AG20443 (cell line): ENCODE data around the gene SLC26A1.
A peak's percentile ranks its signal among the peaks of the same experiment; 100 is the strongest.
"Not testable (repeated sequence)": the region's sequence is repeated elsewhere in the genome, so short reads cannot be mapped to it uniquely, and the experiment has no call there.

ENCODE experiments used
- DNase-seq: peaks from one replicate; pipeline ENCODE4 v3.0.0; 2012; ENCODE audit warnings: low spot score, mixed read lengths

SLC26A1 gene

GRCh38 chr4:985123-985830 is 7.9 kb downstream of the SLC26A1 start:
- peak; percentile 84 for DNase-seq

DNA sequence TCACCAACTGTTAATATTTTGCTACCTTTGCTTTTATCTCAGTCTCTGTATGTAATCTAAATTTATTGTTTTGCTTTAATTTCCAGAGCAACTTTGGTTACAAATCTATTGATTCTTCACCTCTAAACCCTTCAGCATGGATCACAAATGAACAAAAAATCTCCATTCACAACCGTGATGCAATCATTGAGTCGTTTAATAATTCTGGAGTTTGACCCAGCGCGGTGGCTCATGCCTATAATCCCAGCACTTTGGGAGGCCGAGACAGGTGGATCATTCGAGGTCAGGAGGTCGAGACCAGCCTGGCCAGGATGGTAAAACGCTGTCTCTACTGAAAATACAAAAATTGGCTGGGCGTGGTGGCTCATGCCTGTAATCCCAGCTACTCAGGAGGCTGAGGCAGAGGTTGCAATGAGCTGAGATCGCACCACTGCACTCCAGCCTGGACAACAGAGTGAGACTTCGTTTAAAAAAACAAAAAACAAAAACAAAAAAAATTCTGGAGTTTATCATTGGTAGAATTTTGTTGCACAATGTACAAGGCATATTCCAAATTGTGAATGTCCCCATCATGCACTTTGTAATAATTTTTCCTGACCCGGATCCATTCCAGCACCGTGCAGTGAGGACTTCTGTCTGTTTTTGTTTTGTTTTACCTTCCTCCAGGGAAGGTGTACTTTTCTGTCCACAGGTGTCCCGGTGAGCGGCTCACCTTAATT is 8.7 kb downstream of the SLC26A1 start:
- DNase-seq = no peak

- no peak for DNase-seq
Observed at GRCh38 chr4:982814-983213, 10.4 kb downstream of the SLC26A1 start.

- no peak for DNase-seq
Observed at GRCh38 chr4:982291-982690, 10.9 kb downstream of the SLC26A1 start.

- no peak for DNase-seq
Observed at GRCh38 chr4:978957-979701, 14.1 kb downstream of the SLC26A1 start.

DNA sequence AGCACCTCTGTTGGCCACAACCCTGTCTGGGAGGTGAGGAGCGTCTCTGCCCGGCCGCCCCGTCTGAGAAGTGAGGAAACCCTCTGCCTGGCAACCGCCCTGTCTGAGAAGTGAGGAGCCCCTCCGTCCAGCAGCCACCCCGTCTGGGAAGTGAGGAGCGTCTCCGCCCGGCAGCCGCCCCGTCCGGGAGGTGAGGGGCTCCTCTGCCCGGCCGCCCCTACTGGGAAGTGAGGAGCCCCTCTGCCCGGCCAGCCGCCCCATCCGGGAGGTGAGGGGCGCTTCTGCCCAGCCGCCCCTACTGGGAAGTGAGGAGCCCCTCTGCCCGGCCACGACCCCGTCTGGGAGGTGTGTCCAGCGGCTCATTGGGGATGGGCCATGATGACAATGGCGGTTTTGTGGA is 17.2 kb downstream of the SLC26A1 start:
- DNase-seq = not testable (repeated sequence)

DNA sequence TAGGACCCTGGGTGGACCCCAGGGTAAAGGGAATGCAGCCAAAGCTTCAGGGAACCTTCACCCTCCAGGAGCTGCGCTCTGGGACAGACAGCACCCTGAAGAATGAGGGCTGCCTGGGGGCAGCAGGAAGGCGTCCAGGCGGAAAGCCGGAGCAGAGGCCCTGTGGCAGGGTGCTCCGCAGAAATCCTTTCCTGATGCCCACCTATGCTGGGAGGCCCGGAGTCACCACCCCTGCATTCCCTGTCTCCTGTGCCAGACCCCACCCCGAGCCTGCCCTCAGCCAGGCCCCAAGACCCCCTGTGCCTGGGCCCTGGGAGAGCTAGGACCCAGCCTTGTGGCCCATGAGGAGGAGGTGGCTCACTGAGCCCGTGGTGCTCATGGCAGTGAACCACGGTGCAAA is 18.5 kb downstream of the SLC26A1 start:
- DNase-seq = no peak

DNA sequence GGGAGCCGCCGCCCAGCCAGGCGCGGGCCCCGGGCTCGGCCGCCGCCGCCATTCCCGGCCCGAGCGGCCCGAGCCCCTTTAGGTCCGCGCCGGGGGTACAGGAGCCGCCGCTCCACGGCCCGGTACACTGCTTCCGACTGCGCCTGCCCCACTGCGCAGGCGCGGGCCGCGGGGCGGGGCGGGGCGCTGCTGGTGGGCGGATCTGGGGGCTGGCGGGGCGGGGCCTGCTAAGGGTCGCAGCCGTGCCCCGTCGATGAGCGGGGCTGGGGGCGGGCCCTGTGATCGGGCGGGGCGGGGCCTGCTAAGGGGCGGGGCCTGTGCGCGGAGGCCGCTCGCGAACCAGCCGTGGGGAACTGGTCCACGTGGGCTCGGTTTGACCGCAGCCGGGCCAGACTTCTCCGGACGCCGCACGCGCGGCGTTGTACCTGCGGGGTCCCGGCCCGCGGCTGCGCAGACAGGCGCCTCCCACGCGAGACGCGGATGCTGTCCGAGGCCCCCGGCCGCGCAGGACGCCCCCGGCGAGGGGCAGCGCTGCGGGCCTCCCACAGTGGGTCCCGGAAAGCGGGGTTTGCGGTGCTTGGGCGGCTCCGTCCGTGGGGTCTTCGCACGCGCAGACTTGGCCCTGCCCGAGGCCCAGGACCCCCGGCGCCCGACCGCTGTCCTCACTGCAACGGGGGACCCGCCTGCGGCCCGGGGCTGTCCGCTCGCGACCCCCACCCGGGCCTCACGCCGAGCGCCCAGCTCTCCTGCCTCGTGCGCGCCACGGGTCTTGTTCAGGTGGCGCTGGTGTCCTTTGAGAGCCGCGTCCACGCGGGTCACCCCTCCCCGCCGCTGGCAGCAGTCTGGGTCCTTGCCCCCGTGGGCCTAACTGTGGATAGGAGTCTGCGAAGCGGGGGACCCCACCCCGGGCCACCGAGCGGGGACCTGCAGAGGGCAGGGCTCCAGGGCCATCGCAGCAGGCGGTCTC is 19.5 kb downstream of the SLC26A1 start, which contains the start of gene DGKQ:
Gene DGKQ, minus strand, starts transcription at position 139 of the 967 bp plus-strand sequence. Its CDS starts 87 bp downstream, at position 52.
- peak; percentile 99 for DNase-seq

DNA sequence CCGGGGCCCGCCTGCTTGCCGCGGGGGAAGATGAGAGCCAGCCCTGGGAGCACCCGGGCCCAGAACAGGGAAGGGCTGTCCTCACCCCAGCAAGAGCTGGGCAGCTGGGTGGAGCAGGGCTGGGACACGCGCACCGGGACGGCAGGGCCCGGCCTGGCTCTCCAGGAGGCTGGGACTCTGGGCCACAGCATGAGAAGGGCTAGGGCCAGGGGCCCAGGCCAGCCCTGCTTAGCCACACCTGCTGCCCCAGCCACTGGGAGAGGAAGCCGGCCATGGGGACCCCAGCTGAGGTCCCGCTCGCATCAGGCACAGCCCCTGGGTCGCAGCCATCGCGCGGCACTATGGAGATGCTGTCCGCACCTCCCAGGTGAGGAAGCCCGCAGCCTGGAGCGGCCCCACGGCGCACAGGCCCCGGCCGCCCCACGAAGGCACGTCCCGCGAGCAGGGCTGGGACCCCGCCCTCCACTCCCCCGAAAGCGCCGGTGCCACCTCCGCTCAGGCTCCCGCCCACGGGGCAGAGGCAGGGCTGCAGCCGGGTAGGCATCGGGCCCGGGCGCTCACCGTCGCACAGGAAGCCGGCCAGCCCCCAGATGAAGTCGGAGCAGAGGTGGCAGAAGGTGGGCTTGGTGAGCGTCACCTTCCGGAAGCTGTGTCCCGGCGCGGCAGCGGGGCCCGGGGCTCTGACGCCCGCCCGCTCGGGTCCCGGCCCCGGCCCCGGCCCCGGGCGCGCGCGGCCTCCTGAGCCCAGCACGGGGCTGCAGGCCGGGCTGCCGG is 20.4 kb downstream of the SLC26A1 start:
- DNase-seq = peak; percentile 73

- DNase-seq = no peak
Observed at GRCh38 chr4:971666-972500, 21.3 kb downstream of the SLC26A1 start.

DNA sequence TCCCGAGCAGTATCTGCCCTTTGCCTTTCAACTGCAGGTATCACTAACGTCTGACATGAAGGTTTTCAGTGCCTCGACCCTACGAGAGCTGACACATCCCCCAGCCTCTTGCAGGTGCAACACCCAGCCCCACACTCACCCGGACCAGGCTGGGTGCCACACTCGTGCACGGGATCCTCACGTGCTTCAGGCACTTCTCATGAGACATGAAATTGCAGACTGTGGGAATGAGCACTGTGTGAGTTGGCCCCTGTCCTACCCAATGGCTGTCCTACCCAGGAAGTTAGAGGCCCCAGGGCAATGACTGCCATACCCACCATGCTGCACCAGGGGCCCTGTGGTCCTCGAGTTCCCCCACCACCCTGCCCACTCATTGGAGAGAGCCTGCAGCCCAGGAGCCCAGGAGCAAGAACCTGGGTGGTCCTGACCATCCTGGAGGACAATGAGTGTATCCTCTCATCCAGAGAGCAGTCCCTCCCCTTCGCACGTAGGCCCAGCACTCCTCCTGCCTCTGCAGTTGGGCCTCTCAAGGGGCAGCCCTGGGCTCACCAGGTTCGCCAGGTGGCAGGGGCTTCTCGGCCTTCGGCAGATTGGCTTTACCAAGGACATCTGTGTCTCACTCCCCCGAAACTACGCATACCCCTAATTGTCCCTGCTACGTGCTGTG is 22.2 kb downstream of the SLC26A1 start:
- no peak for DNase-seq

DNA sequence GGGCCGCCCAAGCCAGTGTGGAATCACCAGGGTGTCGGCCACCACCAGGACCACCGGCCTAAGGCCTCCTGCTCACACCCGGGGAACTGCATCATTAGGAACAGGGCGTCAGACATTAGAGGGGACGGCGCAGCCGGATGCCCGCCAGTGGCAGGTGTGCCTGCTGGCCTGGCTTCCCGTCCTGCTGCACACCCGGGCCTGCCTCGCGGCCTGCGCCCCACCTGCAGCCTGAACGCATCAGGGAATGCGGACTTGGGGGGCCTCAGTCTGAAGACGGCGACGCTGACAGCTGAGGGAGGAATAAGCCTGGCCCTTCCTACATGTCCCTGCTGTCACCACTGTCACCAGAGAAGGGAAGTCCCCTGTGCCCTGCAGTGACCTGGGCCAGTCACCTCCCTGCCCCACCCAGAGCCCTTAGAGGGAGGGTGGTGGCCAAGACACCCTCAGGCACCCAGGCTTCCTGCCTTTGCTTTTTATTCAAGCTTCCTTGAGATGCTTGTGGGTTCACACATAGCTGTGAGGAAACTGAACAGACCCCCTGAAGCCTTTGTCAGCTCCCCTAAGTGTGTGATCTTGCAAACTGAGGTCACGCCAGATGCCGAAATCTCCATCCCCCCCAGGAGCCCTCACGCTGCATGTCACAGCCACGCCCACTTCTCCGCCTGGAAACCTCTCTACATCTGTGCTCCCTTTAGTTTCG is 23.0 kb downstream of the SLC26A1 start:
- no peak for DNase-seq

GRCh38 chr4:968621-969394 is 24.4 kb downstream of the SLC26A1 start:
- DNase-seq = no peak

GRCh38 chr4:968221-968620 is 25.0 kb downstream of the SLC26A1 start:
- no peak for DNase-seq

DNA sequence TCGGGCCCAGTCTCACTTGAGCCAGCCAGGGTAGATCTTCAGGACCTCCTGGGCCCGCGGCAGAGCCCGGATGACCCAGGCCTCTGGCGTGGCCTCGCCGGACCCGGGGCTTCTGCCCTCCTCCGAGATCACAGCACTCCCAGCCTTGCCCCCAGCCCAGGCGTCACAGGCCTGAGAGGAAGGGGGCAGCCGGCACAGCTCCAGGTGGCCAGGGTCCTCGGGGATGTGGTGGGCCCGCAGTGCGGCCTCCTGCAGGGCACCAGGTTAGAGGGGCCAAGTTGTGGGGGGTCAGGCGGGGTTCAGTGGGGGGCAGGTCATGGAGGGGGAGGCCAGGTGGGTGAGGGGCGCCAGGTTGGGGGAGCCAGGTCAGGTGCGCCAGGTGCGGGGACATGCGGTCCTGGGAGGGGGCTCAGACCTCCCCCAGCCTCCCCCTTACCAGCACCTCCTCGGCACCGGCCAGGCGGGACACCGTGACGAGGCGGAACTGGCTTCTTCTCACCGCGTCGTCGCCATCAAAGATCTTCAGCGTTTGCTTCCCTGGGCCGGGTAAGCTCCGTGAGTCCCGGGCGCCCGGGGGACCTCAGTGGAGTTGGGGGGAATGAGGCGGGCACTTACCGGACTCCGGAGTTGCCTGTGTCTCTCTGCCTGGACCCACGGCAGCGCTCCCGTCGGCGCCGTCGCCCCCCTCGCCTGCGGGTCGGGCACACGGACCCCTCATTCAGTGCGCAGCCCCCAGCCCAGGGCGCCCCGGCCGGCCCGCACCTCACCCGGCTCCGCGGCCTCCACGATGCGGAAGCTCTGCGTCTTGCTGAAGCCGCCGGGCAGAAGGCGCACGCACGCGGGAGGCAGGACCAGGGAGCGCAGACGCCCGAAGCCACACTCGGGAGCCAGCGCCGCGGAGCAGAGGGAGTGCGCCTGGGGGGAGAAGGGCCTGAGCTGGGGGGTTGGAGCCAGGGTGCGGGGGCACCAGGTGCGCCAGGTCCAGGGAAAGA is 25.8 kb downstream of the SLC26A1 start:
- no peak for DNase-seq

DNA sequence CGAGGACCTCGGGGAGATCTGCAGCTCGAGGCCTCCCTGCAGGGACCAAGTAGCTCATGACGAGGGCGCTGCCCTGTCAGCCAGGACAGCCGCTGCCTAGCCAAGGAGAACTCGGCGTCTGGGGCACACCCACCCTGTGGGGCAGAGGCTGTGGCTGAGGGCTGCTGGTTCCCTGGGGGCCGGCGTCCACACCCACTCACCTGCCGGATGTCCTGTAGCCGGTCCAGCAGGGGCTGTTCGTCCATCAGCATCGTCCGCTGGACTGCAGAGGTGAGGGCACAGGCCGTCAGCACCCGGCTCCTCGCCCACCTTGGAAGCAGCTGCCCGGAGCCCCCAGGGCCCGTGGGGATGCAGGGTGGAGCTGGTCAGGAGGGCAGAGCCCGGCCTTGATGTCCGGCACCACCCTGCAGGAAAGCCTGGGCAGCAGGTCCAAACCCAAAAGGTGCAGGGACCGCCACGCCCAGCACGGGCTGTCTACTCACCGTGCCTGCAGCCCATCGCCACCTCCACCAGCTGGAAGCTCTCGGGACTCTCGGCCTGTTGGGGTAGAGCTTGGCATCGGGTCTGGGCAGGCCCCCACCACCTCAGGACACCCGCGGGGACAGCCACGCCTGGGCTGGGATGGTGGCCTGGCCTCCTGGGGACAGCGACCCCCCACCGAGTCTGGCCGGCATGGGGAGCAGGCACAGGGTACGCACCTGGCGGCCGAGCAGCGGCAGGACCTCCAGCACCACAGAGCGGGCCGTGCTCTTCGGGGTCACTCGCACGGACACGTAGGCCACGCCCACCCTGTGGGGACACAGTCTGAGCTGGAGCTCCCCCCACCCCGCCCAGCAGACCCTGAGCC is 26.7 kb downstream of the SLC26A1 start:
- no peak for DNase-seq
